ENCODE measurements around the gene VAMP8.
"Not testable (repeated sequence)": the region's sequence is repeated elsewhere in the genome, so short reads cannot be mapped to it uniquely, and the experiment has no call there.

Gene VAMP8

DNA sequence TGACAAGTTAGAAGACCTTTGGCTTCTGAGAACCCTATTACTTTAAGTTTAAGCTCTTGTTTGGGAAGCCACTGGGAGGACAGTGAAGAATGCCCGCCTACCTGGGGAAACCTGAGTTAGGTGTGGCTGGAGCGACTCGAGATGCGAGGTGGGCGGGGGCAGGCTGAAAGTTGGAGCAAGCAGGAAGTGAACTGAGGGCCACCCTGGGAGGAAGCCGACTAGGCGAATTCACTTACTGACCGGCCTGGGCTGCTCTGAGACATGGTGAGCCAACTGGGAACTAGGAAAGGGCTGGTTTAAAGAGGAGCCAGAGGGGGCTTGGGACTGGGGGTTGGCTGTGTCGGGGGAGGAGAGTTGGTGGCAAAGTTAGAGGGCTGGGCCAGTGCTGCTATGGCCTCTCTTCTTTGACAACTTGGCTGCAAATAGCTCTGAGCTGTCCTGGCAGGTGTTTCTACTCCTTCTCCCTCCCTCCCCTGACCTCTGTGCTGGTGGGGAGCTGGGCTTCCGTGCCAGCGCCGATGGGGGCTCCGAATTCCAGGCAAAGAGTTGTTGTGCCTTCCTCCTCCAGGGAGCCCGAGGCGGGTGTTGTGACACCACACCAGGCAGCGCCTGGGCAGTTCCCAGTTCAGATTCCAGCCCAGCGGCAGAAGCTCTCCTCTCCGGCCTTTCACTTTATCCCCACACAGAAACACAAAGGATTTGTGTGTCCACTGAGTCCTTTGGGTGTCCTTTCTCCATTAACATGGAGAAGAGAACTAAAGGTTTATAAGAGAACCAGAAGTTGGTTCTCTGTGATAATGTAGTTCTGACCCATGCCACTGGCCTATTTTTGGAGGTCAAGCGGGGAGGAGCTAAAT, at the start of gene VAMP8:
Gene VAMP8 (plus strand): TSS at position 201 of the 857 bp plus-strand sequence. CDS start 61 bp downstream, at position 262.
- DNase-seq (ENCODE audit: low read depth in 1 of 2, low spot score in 1 of 2), result peak; percentile 38 to 53

DNA sequence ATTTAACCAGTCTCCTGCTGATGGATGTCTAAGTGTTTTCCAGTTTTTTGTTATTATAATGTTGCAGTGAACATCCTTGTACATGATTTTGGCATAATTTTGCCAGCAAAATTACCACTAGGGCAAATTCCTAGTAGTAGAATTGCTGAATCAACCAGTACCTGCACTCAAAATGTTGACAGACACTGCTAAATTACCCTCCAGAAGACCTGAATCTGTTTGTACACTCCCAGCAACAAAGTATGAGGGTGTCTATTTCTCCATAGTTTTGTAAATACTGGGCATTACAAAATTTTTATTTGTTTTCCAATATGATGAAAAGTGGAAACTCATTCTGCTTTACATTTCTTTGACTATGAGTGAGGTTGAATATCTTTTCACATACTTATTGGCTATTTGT, 49.6 kb upstream of the VAMP8 start:
- no peak for DNase-seq (ENCODE audit: low read depth in 1 of 2, low spot score in 1 of 2)

DNA sequence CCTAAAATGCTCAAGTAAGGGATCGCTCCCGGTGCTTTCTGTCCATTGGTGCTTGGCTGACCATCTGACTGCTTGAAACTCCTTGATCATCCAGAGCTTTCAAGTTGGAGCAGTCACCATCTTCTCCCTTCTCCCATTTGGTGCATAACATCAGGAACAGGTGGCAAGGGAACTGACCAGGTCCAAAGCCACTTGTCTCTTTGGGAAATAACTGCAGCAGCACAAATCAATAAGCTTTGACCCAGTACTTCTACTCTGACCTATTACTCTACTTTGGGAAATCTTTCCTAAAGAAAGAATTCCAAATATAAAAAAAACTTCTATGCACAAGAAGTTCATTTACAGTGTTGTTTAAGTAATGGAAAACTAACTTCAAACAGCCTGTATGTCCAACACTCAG, 49.0 kb upstream of the VAMP8 start:
- no peak for DNase-seq (ENCODE audit: low read depth in 1 of 2, low spot score in 1 of 2)

DNA sequence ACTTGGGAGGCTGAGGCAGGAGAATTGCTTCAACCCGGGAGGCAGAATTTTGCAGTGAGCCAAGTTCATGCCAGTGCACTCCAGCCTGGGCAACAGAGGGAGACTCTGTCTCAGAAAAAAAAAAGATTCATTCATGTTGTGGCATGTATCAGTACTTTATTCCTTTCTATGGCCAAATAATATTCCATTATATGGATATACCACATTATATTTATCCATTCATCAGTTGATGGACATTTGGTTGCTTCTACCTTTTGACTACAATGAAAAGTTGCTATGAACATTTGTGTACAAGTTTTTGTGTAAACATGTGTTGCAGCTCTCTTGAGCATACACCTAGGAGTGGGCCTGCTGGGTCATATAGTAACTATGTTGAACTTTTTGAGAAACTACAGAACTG, 47.6 kb upstream of the VAMP8 start:
- no peak for DNase-seq (ENCODE audit: low read depth in 1 of 2, low spot score in 1 of 2)

DNA sequence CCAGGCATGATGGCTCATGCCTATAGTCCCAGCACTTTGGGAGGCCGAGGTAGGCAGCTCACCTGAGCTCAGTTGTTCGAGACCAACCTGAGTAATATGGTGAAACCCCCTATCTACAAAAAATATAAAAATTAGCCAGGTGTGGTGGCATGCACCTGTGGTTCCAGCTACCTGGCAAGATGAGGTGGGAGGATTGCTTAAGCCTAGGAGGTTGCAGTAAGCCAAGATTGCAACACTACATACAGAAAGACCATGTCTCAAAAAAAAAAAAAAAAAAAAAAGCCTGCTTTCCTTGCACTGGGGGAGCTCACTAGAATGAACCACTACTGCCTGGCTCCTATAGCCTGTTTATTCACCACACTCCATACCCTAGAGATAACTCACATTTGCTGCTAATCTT, 45.8 kb upstream of the VAMP8 start:
- DNase-seq (ENCODE audit: low read depth in 1 of 2, low spot score in 1 of 2), result no peak

DNA sequence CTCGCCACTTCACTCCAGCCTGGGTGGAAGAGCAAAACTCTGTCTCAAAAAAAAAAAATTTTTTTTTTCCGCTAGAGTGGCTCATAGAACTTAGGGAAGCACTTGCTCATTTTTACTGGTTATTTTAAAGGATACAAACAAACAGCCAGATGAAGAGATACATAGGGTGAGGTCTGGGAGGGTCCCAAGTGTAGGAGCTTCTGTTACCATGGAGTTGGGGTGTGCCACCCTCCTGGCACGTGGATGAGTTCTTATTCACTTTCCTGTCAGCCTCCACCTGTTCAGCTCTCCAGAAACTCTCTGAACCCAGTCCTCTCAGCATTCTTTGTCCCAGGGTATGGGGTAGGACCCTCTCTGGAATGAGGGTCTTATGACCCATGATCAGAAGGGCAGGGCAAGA, 43.3 kb upstream of the VAMP8 start:
- no peak for DNase-seq (ENCODE audit: low read depth in 1 of 2, low spot score in 1 of 2)

DNA sequence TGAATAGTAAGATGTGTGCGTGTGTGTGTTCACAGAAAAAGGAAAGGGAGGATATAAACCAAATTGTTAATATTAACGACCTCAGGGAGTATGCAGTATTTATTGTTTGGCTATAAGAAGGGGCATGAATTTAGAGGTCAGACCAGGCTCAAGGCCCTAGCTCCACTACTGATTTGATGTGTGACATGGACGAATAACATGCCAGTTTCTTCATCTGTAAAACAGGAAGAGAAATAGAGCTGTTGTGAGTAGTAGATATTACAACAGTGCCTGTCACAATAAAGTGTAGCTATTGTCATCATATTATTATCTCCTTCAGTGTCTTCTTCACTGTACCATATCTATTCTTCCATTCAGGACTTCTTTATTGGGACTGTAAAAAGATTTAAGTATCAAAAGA, 42.5 kb upstream of the VAMP8 start:
- no peak for DNase-seq (ENCODE audit: low read depth in 1 of 2, low spot score in 1 of 2)

DNA sequence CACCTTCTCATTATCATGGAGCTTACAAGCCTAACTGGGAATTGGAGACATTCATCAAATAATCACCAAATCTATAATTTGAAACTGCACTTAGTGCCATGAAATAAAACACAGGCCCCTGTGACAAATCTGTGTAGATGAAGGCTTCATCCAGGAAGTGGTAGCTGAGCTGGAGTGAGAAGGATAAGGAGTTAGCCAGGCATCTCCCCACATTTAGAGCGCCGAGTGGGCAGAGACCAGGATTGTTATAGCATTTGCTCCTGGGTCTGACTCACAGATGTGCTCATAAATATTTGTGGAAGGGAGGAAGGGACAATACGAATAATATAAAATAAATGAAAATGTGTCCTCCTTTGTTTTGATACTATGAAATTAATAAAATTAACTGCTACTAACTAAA, 40.9 kb upstream of the VAMP8 start:
- no peak for DNase-seq (ENCODE audit: low read depth in 1 of 2, low spot score in 1 of 2)

DNA sequence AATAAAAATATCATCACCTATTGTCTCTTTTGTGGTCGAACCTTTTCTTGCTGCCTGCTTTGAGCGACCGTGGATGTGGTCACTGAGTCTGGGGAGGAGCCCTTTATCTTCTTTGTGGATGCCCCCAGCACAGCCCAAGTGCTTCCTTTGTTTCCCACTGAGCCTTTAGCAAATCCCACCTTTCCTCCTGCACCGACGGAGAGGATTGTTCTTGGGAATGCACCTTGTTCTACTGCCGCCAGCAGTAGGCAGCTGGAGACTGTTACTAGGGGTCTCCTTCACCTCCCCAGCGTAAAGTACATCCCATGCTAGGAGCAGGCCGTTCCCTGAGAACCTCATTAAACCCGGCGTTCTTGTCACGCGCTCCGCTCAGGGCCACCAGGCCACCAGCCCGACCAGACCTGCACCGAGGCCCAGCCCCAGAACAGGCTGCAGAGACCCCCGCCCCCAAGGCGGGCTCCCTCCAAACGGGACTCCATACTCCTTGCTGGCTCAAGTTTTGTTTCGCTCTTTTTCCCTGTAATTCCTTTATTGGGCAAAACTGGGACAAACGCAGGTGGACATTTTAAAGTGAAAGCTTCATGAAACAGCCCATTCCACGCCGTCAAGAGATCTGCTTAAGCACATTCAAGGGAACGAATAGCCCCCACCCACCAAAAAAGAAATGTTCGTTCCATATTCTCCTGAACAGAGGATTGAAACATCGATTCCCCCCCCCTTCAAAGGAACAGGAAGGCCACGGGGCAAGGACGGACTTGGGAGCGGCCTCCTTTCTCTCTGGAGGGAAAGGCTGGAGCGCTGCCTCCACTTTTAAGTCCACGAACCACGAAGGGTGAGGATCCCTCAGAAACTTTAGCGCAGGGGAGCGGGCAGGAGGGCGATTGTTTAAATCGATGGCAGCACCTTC, 39.5 kb upstream of the VAMP8 start:
- DNase-seq (ENCODE audit: low read depth in 1 of 2, low spot score in 1 of 2), result peak in 1 of 2 donors; percentile 15

DNA sequence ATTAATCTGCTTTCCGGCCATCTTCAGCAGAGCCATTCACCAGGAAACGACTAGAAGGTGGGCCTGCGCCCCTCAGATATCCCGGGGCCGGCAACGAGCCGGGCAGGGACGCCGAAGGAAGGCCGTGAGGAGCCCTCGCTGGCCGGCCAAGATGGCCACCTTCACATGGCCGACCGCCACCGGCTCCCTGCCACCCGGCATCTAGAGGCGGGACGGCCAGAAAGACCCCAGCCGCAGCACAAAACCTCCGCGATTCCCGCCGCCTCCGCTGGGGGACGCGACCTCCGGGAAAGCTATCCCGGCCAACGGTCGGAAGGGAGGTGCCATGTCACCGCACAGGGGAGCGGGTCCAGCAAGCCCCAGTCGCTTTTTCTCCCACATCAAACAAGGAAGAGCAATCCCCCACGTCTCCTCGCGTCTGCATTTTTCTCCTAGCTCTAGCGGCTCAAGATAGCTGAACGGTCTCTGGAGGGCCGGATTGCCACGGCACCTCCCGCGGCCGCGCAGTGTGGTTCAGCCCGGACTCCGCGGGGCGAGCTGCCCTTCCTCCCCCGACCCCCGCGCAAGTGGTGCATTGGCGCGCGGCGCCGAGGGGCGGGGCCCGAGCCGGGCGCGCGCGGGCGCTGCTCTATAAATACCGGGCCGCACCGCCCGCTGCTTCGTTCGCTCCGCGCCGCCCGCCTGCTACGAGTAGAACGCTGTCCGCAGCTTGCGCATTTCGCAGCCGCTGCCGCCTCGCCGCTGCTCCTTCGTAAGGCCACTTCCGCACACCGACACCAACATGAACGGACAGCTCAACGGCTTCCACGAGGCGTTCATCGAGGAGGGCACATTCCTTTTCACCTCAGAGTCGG, 38.7 kb upstream of the VAMP8 start, which contains the start of gene MAT2A:
Gene MAT2A (plus strand): TSS at position 662 of the 854 bp plus-strand sequence. CDS start 120 bp downstream, at position 782.
- peak; percentile 71 to 85 for DNase-seq (ENCODE audit: low read depth in 1 of 2, low spot score in 1 of 2)

DNA sequence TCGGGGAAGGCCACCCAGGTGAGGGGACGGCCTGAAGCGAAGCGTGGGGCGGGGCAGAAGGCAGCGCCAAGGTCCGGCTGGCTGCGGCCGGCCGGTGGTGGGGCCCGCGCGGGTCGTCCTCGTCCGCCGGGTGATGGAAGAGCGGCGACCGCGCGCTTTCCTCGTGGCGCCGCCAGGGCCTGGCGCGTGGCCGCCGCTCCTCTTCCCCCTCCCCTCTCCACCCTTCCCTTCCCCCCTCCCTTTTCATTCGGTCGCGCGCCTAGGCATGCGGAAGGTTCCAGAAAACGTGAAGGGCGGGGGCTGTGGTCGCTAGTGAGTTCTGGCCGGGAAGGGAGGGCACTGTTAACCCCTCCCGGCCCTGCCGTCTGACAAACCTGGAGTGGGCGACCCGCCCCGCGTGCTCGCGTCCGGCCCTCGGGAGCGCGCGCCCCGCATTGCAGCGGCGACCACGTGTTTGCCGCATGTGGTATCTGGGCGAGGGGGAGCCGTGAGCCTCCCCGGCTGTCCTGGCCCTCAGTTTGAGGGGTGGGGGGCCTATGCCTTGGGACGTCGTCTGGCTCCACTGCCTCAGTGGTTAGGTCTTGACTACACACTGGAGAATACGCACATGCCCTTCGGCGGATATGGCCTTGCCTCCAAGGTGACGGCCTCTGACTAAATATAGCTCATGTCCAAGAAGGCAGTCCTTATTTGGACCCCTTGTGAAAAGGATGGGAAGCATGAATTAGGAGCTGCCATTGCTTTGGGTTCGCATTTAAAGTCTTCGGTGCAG, 37.8 kb upstream of the VAMP8 start:
- DNase-seq (ENCODE audit: low read depth in 1 of 2, low spot score in 1 of 2), result peak; percentile 46 to 68

DNA sequence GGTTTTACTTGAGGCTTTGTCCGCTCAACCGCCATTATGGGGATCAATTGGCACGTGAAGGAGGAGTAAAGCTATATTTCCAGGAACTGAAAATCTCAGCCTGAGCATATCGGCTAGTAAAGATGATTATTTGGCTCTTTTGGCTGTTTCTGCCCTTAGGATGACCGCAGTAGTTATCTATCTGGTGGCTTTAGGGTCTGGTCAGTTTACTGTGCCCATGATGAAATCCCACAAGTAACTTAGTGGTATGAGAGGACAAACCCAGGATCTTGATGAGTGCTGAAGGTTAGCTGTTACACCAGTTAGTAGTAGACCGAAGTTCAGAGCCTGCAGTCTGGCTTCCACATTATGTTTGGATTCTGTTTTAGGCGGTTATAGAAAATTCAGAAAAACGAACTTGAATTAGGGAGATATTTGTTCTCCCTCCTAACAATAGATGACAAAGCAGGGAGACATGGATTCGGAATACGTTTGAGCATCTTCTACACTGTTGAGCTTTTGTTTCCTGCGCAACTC, 37.2 kb upstream of the VAMP8 start:
- no peak for DNase-seq (ENCODE audit: low read depth in 1 of 2, low spot score in 1 of 2)

DNA sequence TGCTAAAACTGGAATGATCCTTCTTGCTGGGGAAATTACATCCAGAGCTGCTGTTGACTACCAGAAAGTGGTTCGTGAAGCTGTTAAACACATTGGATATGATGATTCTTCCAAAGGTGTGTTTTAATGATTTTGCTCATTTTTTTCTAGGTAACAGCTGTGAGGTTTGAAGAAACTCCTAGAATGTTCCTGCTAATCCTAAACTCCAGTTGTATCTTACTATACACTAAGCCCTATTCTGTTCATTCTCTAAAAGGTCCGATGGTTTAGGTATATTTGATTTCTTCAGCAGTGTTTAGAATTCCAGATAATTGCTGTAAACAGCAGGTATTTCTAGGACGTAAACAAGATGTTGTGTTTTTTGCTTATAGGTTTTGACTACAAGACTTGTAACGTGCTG, 36.1 kb upstream of the VAMP8 start:
- no peak for DNase-seq (ENCODE audit: low read depth in 1 of 2, low spot score in 1 of 2)

DNA sequence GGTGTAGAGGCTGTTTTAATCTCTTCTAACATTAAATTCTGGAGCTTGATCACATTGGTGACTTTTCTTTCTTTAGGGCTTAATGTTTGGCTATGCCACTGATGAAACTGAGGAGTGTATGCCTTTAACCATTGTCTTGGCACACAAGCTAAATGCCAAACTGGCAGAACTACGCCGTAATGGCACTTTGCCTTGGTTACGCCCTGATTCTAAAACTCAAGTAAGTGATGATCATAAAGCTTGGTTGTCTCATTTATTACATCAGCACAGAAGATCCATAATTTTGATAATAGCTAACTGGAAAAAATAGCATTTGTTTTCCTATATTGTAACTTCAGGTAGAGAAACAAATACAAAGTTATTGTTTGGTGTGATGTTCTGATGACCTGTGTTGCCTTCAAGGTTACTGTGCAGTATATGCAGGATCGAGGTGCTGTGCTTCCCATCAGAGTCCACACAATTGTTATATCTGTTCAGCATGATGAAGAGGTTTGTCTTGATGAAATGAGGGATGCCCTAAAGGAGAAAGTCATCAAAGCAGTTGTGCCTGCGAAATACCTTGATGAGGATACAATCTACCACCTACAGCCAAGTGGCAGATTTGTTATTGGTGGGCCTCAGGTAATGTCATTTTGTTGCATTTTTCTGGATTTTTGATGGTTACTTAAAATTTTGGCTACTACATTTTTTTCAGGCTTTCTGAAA, 35.5 kb upstream of the VAMP8 start:
- no peak for DNase-seq (ENCODE audit: low read depth in 1 of 2, low spot score in 1 of 2)

DNA sequence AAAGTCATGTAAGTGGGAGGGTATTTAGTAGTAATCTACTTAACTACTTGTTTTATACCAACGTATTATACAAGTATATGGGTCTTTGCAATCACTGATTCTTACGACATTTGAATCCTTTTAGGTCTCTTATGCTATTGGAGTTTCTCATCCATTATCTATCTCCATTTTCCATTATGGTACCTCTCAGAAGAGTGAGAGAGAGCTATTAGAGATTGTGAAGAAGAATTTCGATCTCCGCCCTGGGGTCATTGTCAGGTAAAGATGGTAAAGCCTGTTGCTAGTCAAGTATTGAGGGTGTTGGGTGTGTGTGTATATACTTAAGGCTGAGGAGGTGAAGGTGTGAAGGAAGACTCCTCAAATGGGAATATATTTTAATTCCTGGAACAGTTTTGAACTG, 34.6 kb upstream of the VAMP8 start:
- no peak for DNase-seq (ENCODE audit: low read depth in 1 of 2, low spot score in 1 of 2)

DNA sequence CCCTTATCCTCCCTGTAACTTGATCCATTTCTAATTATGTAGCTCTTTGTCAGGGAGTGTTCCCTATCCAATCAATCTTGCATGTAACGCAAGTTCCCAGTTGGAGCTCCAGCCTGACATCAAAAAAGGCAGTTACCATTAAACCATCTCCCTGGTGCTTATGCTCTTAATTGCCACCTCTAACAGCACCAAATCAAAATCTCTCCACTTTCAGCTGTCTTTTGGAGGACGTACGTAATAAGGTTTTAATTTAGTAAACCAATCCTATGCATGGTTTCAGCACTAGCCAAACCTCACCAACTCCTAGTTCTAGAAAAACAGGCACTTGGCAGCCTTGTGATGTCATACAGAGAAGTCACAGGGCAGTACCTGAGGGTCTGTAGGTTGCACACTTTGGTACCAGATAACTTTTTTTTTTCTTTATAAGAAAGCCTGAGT, 33.1 kb upstream of the VAMP8 start:
- DNase-seq (ENCODE audit: low read depth in 1 of 2, low spot score in 1 of 2), result not testable (repeated sequence)

DNA sequence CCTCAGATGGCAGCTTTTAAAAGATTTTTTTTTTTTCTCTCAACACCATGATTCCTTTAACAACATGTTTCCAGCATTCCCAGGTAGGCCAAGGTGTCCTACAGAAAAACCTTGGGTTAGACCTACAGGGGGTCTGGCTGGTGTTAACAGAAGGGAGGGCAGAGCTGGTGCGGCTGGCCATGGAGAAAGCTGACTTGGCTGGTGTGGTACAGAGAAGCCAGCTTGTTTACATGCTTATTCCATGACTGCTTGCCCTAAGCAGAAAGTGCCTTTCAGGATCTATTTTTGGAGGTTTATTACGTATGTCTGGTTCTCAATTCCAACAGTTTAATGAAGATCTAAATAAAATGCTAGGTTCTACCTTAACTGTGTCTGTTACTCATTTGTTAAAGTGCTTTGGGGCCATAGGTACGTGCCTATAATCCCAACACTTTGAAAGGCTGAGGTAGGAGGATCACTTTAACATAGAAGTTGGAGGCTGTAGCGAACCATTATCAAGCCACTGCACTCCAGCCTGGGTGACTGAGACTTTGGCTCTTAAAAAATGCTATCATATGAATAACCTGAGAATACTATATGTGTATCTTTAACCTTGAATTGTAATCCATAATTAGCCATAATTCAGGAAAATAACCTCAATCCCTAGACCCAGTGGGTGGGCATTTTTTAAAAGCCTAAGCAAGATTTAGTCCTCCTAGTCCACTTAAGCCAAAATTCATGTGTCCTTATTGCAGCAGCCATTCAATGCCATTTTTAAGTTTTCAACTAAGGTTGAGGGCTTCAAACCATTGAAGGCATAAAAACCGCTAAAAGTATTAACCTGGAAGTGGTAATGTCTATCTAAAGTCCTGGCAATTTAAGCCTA, 32.2 kb upstream of the VAMP8 start:
- not testable (repeated sequence) for DNase-seq (ENCODE audit: low read depth in 1 of 2, low spot score in 1 of 2)

DNA sequence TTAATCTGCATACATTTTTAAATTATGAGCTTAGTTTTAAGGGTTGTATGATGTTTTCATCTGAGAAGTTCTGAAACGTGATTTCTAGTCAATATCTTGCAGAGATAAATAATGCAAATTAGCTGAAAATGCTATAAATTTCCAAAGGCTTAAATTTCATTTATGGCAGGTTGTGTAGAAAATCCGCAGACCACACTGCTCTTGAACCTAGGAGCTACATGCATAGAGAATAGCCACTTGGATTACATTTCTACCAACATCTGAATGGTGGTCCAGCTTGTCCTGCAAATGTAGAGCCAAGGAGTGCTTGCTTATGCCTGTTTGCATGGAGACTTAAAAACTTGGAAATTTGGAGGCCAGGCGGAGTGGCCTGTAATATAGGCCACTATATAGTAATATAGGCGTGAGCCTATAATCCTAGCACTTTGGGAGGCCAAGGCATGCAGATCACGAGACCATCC, 31.6 kb upstream of the VAMP8 start:
- DNase-seq (ENCODE audit: low read depth in 1 of 2, low spot score in 1 of 2), result no peak
